H1 (cell line): ENCODE measurements around the gene ANKRD27. TPM values are rescaled to one million over a fixed set of nuclear protein-coding genes. Genes with fewer than 3 reads are reported as not detected.
"Not testable (repeated sequence)": the region's sequence is repeated elsewhere in the genome, so short reads cannot be mapped to it uniquely, and the experiment has no call there.

ENCODE experiments used
- CTCF ChIA-PET: fragments of 300-600 bp; sonication (Branson Sonifier 250); formaldehyde crosslinking; loops from one replicate; lab custom pipeline; 2021; ENCODE audit not compliant: partially characterized antibody; lab: Charles Lee
- POLR2A ChIA-PET: fragments of 300-600 bp; sonication (Branson Sonifier 250); formaldehyde crosslinking; loops from one replicate; lab custom pipeline; 2021; ENCODE audit warnings: inconsistent platforms; ENCODE audit not compliant: partially characterized antibody; lab: Charles Lee
- DNase-seq, 2 experiments: peaks; one replicate each; pipeline versions ENCODE4 v3.0.0 to v3.0.0-alpha.2; 2010 to 2022; ENCODE audit warnings: low spot score in 2 of 2, low read depth in 1 of 2, mixed read lengths in 1 of 2
- FAIRE-seq: peaks from 2 replicates; lab custom pipeline; 2011; peaks lifted over from hg19 to GRCh38; lab: Jason Lieb, UNC
- H2AFZ ChIP-seq: 2 replicates; pipeline ENCODE4 v1.8.1; 2012; ENCODE audit warnings: low read length, inconsistent platforms
- H2AK5ac ChIP-seq: 2 replicates; pipeline ENCODE4 v1.6.1; 2013; ENCODE audit warnings: low read depth, low read length
- H2BK120ac ChIP-seq: replicated peaks from 2 replicates; pipeline ENCODE3; 2013; ENCODE audit warnings: low read depth, low read length, inconsistent platforms
- H2BK12ac ChIP-seq: 2 replicates; pipeline ENCODE4 v1.6.1; 2013; ENCODE audit warnings: low read depth, low read length
- H2BK15ac ChIP-seq: 2 replicates; pipeline ENCODE4 v1.6.1; 2013; ENCODE audit warnings: low read length
- H2BK20ac ChIP-seq: 2 replicates; pipeline ENCODE4 v1.6.1; 2013; ENCODE audit warnings: low read length
- H2BK5ac ChIP-seq: 2 replicates; pipeline ENCODE4 v1.6.1; 2013; ENCODE audit warnings: low read depth, low read length
- H3K14ac ChIP-seq: 2 replicates; pipeline ENCODE4 v1.6.1; 2013; ENCODE audit warnings: inconsistent platforms; ENCODE audit not compliant: insufficient read length
- H3K18ac ChIP-seq: 2 replicates; pipeline ENCODE4 v1.6.1; 2013; ENCODE audit warnings: low read length; ENCODE audit errors: extremely low read depth
- H3K23ac ChIP-seq: 2 replicates; pipeline ENCODE4 v1.6.1; 2013; ENCODE audit warnings: inconsistent platforms; ENCODE audit not compliant: insufficient read length
- H3K23me2 ChIP-seq: 2 replicates; pipeline ENCODE4 v1.6.1; 2013; ENCODE audit warnings: low read depth, low read length
- H3K27ac ChIP-seq: 2 replicates; pipeline ENCODE4 v1.6.1; 2011; ENCODE audit warnings: low read depth, low read length, inconsistent platforms
- H3K27me3 ChIP-seq, 4 experiments: replicated peaks in 1 of 4; 1 replicate in 1 of 4; 2 replicates in 3 of 4; pipeline versions ENCODE4 v1.6.1 to v1.8.1; 2011 to 2013; ENCODE audit warnings: low read length in 3 of 4, mild to moderate bottlenecking in 3 of 4, inconsistent platforms in 2 of 4, mixed read lengths in 2 of 4, moderate library complexity in 1 of 4; ENCODE audit not compliant: control insufficient read depth in 3 of 4, insufficient read depth in 3 of 4; ENCODE audit errors: extremely low read depth in 1 of 4
- H3K36me3 ChIP-seq, 4 experiments: 2 replicates each; pipeline versions ENCODE4 v1.6.1 to v1.8.1; 2011 to 2013; ENCODE audit warnings: mild to moderate bottlenecking in 4 of 4, low read length in 3 of 4, moderate library complexity in 2 of 4, control low read depth in 1 of 4, inconsistent platforms in 1 of 4; ENCODE audit not compliant: insufficient read depth in 4 of 4, control insufficient read depth in 2 of 4
- H3K4ac ChIP-seq: replicated peaks from 2 replicates; pipeline ENCODE3; 2013; ENCODE audit warnings: low read length, low read depth, mixed read lengths, inconsistent platforms; ENCODE audit not compliant: insufficient read length
- H3K4me1 ChIP-seq, 4 experiments: replicated peaks in 1 of 4; 1 replicate in 1 of 4; 2 replicates in 3 of 4; pipeline versions ENCODE4 v1.6.1 to v1.8.1; 2011 to 2013; ENCODE audit warnings: low read length in 3 of 4, inconsistent platforms in 2 of 4, mixed read lengths in 1 of 4; ENCODE audit not compliant: insufficient read depth in 4 of 4, control insufficient read depth in 3 of 4
- H3K4me2 ChIP-seq, 2 experiments: 2 replicates each; pipeline versions ENCODE4 v1.6.1 to v1.8.1; 2011 to 2013; ENCODE audit warnings: low read depth in 2 of 2, low read length in 2 of 2, control low read depth in 1 of 2, inconsistent platforms in 1 of 2, mild to moderate bottlenecking in 1 of 2; ENCODE audit not compliant: insufficient read depth in 1 of 2
- H3K4me3 ChIP-seq, 4 experiments: fragments of 200-600, 300-600 bp in 1 of 4; sonication (generic), shearing (Covaris generic), sonication (Bioruptor Twin) in 1 of 4; 2 replicates each; pipeline versions ENCODE4 v1.5.1 to v1.8.1; 2011 to 2016; ENCODE audit warnings: low read length in 4 of 4, low read depth in 3 of 4, control low read depth in 2 of 4, inconsistent platforms in 2 of 4, mild to moderate bottlenecking in 2 of 4, mixed read lengths in 1 of 4, moderate library complexity in 1 of 4; ENCODE audit not compliant: insufficient read depth in 2 of 4; ENCODE audit errors: extremely low read depth in 1 of 4
- H3K56ac ChIP-seq: replicated peaks from 2 replicates; pipeline ENCODE3; 2013; ENCODE audit warnings: low read depth, mild to moderate bottlenecking, mixed read lengths, low read length, inconsistent platforms; ENCODE audit not compliant: insufficient read length
- H3K79me1 ChIP-seq: 2 replicates; pipeline ENCODE4 v1.6.1; 2013; ENCODE audit warnings: low read depth, low read length, control low read depth
- H3K79me2 ChIP-seq, 2 experiments: 2 replicates each; pipeline versions ENCODE4 v1.6.1 to v1.8.1; 2012 to 2013; ENCODE audit warnings: low read length in 2 of 2, mild to moderate bottlenecking in 2 of 2, inconsistent platforms in 1 of 2; ENCODE audit not compliant: insufficient read depth in 2 of 2, control insufficient read depth in 1 of 2
- H3K9ac ChIP-seq, 4 experiments: replicated peaks in 1 of 4; 1 replicate in 1 of 4; 2 replicates in 3 of 4; pipeline versions ENCODE4 v1.6.1 to v1.8.1; 2011 to 2013; ENCODE audit warnings: low read depth in 3 of 4, low read length in 3 of 4, control low read depth in 2 of 4, mild to moderate bottlenecking in 2 of 4, moderate library complexity in 2 of 4, inconsistent platforms in 1 of 4; ENCODE audit errors: extremely low read depth in 1 of 4
- H3K9me3 ChIP-seq, 2 experiments: 2 replicates each; pipeline versions ENCODE4 v1.6.1 to v1.8.1; 2012 to 2013; ENCODE audit warnings: mild to moderate bottlenecking in 2 of 2, moderate library complexity in 2 of 2, control low read depth in 1 of 2, inconsistent platforms in 1 of 2, low read depth in 1 of 2, low read length in 1 of 2, mixed read lengths in 1 of 2; ENCODE audit not compliant: insufficient read depth in 2 of 2
- H4K20me1 ChIP-seq, 2 experiments: replicated peaks in 1 of 2; 2 replicates each; pipeline versions ENCODE3 to v1.8.1; 2011 to 2013; ENCODE audit warnings: inconsistent platforms in 2 of 2, low read length in 2 of 2, mild to moderate bottlenecking in 1 of 2; ENCODE audit not compliant: insufficient read depth in 2 of 2, control insufficient read depth in 1 of 2
- H4K5ac ChIP-seq: 2 replicates; pipeline ENCODE4 v1.6.1; 2013; ENCODE audit warnings: low read length, low read depth, mixed read lengths, inconsistent platforms; ENCODE audit not compliant: insufficient read length
- H4K8ac ChIP-seq: 2 replicates; pipeline ENCODE4 v1.8.0; 2013; ENCODE audit warnings: mild to moderate bottlenecking, moderate library complexity, low read length, inconsistent platforms; ENCODE audit not compliant: insufficient read depth; ENCODE audit errors: extremely low read depth
- H4K91ac ChIP-seq: replicated peaks from 2 replicates; pipeline ENCODE3; 2013; ENCODE audit warnings: low read length, mixed read lengths, inconsistent platforms; ENCODE audit not compliant: insufficient read length
- WGBS, 2 experiments: shearing (Covaris generic) in 1 of 2; methylation state at CpG; one replicate each; pipeline versions ENCODE4 v1.1.6 to v1.1.7; 2013 to 2015; ENCODE audit warnings: low lambda C conversion rate in 2 of 2, mixed read lengths in 2 of 2, inconsistent platforms in 1 of 2, low coverage in 1 of 2, missing lambda C conversion rate in 1 of 2; ENCODE audit not compliant: insufficient replicate concordance in 2 of 2, insufficient coverage in 1 of 2, insufficient read length in 1 of 2; ENCODE audit errors: extremely low coverage in 1 of 2, missing lambda C conversion rate in 1 of 2; 5-methylcytosine and 5-hydroxymethylcytosine counted together
- polyA plus RNA-seq, 7 experiments: library from polyadenylated mRNA; depleted of rRNA in 3 of 7; stranded (reverse) in 5 of 7; unstranded in 2 of 7; fragments of >200 nt in 5 of 7; fragments of 200-250 nt in 2 of 7; gene quantifications; 1 replicate in 5 of 7; 2 replicates in 1 of 7; 4 replicates in 1 of 7; pipeline versions ENCODE4 v1.2.1 to v1.2.3, GENCODE V29; 2011 to 2013; ENCODE audit warnings: missing spikeins in 2 of 7, mixed read lengths in 2 of 7
- total RNA-seq: library from RNA; stranded (reverse); fragmentation: NEBNext Ultra II Directional; extraction: Animal tissue kit (Norgen Biotek cat#: 25700); gene quantifications from 2 replicates; pipeline ENCODE4 v1.2.1, GENCODE V29; 2021

The ANKRD27 gene
- total and polyA plus RNA-seq, 2 of the 8 experiments (the other 6 are each of a cell fraction or from before 2014, with no cell fraction given), result 27.9 to 55.7 TPM

GRCh38 chr19:32696771-32697170 lies 21.8 kb upstream of the ANKRD27 start:
- H2BK120ac ChIP-seq, H3K14ac ChIP-seq, H3K79me1 ChIP-seq, H3K23me2 ChIP-seq, H4K5ac ChIP-seq, H3K4me2 ChIP-seq, H2BK5ac ChIP-seq, DNase-seq, H3K79me2 ChIP-seq, H3K18ac ChIP-seq, H3K4ac ChIP-seq, H3K36me3 ChIP-seq, POLR2A ChIA-PET, H3K27ac ChIP-seq, H4K20me1 ChIP-seq, H2BK12ac ChIP-seq, H3K9ac ChIP-seq, H2BK20ac ChIP-seq, H3K23ac ChIP-seq, H3K56ac ChIP-seq, H4K8ac ChIP-seq, H2BK15ac ChIP-seq, H4K91ac ChIP-seq, H3K4me1 ChIP-seq, H2AFZ ChIP-seq, H3K4me3 ChIP-seq, FAIRE-seq, H2AK5ac ChIP-seq, H3K9me3 ChIP-seq: not testable (repeated sequence)
- peaks cover 0 to 15% (median 7%) of the 10 kb centered on the region in 4 experiments; a peak in 6 of 7 replicates for H3K27me3 ChIP-seq
- CTCF ChIA-PET, result interaction anchor here (1.3 kb wide), 1 partner anchor 10 kb away, joined by 3 read pairs; no protein-coding TSS in a partner anchor
- 74% methylated on average over 3 of the region's 3 CpGs; no CpG with 5 or more reads in 1 of the 2 experiments for WGBS, 2 experiments

- FAIRE-seq, H2BK12ac ChIP-seq: not testable (repeated sequence)
- 74% methylated on average over 6 of the region's 6 CpGs; no CpG with 5 or more reads in 1 of the 2 experiments for WGBS, 2 experiments
Measured at GRCh38 chr19:32695506-32695905, 20.5 kb upstream of the ANKRD27 start.

More at GRCh38 chr19:32695506-32695905, 20.5 kb upstream of the ANKRD27 start:
- H3K4me2 ChIP-seq, H4K8ac ChIP-seq, CTCF ChIA-PET, H3K9ac ChIP-seq, H3K4me3 ChIP-seq, H3K27ac ChIP-seq, H3K79me2 ChIP-seq, H3K79me1 ChIP-seq, H3K56ac ChIP-seq, H3K36me3 ChIP-seq, DNase-seq, H4K20me1 ChIP-seq, H3K14ac ChIP-seq, H2BK20ac ChIP-seq, H2AK5ac ChIP-seq, H3K9me3 ChIP-seq, H4K5ac ChIP-seq, H2BK120ac ChIP-seq, H2AFZ ChIP-seq, H3K4ac ChIP-seq, H2BK5ac ChIP-seq, H3K23me2 ChIP-seq, H3K18ac ChIP-seq, H4K91ac ChIP-seq, H2BK15ac ChIP-seq, H3K4me1 ChIP-seq, H3K23ac ChIP-seq, POLR2A ChIA-PET: not testable (repeated sequence)
- peaks cover 0 to 21% (median 10%) of the 10 kb centered on the region in 4 experiments; a peak in 6 of 7 replicates for H3K27me3 ChIP-seq
